Activated T-cell treated with anti-CD3 and anti-CD28 coated beads for 48 hours (primary cell): ENCODE results near the gene ABHD10.

ENCODE experiments used
- DNase-seq: peaks from one replicate; pipeline ENCODE4 v3.0.0-alpha.2; 2020; ENCODE audit warnings: low read depth

Gene ABHD10

DNA sequence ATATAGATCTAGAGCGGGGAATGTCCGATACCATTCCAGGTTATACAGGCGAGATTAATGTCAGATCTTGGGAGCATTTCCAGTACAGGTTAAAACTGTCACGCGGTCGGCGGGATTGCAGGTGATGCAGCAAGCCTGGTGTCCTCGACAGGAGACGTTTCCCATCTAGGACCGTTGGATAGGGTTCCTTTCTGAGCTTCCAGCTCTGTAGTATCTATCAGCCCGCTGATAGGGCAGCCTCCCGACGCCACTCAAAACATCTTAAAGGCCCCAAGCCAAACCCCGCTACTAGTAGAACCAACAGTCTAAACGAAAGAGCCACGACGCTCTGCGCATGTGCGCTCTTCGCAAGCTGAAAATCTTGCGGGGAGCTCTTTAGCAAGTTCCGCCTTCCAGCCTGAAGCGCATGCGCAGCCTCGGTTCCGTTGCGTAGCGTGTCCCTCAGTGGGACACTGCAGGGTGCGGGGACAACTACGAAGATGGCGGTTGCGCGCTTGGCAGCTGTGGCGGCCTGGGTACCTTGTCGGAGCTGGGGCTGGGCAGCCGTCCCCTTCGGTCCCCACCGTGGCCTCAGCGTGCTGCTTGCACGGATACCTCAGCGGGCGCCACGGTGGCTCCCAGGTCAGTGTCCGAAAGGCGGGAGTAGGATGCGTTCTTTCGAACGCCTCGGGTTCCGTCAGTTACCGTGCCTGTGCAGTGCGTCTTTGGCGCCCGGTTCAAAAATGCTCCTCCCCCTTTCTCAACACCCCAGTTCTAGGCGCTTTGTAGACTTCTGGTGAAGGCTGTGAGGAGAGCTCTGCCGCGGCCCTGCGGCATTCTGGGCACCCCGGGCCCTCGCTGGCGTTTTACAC, at the start of gene ABHD10:
ABHD10 (plus strand) TSS at position 444 of the 851 bp plus-strand sequence; CDS start at position 480, 36 bp downstream.
- peak; percentile 93 for DNase-seq

DNA sequence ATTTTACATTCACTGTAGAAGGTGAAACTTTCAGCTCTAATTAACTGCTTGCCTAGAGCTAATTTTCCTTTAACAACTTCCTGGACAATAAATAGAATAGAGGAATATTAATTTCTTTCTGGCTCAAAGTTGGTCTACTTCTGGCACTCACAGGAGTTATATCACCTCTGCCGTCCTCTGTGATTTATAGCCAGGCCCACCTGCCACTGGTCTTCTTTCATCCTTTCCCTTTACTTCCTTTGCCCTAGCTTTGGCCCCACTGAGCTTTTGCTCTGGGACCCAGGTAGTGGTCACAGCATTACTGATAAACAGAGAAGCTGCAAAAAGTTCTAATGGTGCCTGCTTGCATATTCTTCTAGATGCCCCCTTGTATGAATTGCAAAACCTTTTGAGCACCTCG, 49.3 kb upstream of the ABHD10 start:
- no peak for DNase-seq

DNA sequence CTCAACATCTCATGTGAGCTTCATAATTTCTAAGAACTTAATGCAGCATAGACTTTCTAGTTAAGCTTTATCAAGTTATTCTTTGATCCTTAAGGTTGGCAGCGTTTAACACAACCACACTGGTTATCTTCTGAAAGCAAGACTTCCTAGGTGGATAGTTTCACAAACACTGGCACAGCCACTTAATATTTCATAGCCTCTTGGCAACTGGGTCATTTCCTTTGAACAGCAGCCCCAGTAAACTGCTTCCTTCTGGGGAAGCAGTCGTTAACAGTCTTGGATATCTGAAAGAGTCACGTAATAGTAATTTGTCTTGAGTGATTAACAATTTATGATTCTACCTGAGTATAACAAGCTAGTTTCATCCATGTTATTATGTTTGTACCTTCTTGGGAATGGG, 45.9 kb upstream of the ABHD10 start:
- DNase-seq = no peak

DNA sequence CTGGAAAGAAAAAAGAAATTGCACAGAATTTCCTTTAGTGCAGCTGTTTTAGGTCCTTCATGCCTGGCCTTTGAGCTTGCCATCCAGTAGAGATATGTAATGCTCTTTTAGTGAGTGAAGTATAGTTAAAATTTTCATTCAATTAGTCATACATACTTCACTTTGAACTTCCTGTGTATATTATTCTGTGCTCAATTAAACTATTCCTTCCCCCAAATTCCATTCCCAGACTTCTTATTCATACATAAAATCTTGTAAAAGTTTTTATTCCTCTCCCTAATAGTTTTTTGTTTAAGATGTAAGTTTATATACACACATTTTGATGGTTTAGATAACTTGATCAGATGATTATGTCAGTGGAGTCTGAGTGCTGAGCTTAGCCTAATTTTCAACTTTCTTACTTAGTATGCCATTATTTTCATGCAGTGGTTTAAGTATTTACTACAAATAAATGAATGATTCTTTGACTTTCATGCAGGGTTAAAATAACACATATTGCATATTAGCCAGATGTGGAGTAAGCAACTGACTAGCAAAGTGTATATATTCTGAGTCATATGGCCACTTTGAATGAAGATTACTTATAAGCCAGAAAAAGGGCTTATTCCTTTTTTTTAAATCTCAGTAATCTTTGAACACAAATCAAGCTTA, 42.5 kb upstream of the ABHD10 start:
- DNase-seq = no peak

DNA sequence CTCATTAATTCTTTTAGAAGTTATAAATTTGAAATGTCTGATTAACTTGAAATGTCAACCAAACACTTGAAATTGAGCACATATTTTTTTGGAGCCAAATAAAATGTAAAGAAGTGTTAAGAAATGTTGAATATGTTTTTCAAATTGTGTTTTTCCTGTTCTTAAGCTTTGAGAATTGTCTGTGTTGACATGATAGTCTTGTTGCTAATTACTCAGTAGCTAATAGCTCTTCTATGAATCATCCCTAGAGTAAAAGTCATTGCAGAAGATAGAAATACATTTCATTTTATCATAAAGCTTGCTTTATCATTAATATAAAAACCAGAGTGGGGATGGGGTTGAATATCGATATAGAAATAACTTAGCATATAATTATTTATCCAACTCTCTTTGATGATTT, 41.9 kb upstream of the ABHD10 start:
- no peak for DNase-seq

DNA sequence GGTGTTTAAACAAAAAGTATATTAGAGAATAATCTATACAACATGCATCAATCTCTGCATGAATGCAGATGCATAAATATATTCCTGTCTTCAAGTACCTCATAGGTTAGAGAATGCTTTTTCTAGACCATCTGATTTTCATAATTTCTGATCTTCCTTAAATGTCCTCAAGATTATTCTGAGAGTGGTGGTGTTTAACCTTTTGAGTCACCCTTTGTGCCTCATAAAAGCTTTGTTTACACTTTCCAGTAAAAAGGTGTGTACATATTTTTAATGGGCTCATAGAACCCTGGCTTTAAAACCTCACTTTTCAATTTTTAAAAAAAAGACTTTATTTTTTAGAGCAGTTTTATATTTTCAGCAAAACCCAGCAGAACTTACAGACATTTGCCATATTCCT, 41.0 kb upstream of the ABHD10 start:
- DNase-seq = no peak

DNA sequence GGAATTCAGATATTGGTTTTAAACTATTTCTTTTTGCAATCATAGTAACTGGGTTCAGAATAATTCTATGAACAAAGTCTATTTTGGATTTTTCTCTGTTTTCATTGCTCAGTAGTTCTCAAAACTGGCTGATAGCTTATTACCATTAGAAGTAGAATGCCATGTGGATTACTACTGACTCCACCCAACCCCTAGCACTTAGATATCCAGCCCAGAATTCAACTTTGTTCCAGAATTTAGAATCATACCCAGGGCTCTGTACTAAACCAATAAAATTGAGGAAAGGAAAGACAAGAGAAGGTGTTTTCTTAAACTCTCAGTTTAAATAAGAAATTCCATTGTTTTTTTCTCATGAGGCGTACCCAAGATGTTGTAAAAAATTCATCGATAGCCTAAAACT, 39.0 kb upstream of the ABHD10 start:
- no peak for DNase-seq

DNA sequence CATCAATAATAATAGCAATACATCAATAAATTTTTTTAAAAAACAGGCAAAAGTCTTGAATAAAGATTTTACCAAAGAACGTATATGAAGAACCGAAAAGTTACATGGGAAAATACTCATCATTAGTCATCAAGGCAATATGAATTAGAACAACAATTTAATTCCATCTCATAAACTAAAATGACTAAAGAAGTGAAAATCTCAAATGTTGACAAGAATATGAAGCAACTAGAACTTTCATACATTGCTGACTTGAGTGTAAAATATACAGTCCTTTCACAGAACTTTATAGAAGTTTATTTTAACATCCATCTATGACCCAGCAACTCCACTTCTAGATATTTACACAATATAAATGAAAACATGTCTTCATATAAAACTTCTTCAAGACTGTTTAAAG, 35.3 kb upstream of the ABHD10 start:
- no peak for DNase-seq

DNA sequence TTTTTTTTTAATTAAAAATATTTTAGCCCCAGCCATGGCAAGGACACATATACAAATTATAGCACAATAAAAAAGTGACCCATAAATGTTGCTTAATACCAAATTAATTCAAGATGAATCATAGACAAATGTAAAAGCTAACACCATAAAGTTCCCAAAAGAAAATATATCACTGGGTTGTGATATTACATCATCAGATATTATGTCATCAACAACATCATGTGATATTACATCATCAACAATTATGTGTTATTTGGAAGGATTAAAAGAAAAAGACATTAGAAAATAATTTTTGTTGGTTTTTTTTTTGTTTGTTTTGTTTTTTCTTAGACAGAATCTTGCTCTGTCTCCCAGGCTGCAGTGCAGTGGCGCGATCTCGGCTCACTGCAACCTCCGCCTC, 34.5 kb upstream of the ABHD10 start:
- no peak for DNase-seq

DNA sequence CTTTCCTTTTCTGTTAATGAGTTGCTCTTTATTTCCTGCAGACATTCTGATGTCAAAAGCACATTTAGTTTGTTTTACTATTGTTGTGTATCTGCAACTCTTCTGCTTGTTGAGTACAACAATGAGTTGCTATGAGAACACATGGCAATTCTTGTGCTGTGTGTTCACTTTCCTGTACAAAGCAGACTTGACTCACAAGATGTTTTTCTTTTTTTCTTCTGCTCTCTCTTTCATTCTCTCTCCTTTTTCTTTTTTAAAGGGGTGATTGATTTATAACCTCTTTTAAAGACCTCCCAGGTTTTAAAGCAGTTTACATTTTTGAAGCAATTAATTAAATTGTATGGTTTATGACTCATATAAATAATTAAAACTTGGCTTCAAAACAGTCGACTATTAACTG, 31.6 kb upstream of the ABHD10 start:
- DNase-seq = no peak

DNA sequence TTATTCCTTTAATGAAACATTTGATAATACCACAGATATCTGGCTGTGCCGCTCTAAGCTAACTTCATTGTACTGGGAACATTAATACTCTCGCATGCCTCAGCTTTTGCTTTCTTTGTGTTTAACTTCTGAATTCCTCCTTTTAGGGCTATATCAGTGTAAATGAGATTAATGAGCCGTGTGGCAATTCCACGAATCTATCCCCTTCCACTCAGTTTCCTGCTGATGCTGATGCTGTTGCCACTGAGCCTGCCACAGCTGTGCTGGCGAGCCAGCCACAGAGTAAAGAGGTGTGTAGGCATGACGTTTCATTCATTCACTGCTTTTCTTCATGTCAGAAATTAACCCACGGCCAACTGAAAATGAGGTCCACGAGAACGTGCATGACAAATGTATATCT, 30.0 kb upstream of the ABHD10 start:
- DNase-seq = no peak

DNA sequence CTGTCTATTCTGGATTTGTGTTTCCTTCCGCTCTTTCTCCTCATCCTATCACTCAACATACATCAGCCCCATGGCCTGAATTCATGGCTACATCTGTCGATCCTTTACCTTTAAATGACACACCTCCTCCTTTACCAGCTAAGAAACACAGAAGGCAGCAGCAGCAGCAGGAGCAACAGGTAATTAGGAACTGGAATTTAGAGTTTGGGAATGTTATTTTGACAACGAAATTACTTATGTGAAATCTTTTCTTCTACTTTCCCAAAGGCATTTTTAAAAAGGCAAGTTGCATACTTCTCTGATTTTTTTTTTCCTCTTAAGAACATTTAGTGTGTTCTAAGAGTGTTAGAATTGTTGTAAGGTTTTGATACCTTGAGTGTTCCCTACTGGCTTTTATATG, 29.1 kb upstream of the ABHD10 start:
- no peak for DNase-seq

DNA sequence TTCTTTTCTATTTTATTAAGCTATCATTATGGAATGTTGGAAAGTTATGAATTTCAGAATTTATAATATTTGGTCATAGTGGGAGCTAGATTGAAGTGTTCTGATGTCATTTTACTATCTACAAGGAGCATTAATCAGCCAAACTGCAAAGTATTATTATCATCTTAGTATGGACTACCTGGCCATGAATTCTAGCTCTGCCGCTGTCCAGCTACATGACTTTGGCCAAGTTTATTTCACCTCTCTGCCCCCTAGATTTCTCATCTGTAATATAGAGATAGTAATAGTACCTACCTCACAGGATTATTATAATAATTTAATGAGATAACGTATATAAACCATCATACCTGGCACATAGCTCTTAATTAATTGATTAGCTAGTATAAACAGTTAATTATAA, 27.8 kb upstream of the ABHD10 start:
- DNase-seq = no peak

DNA sequence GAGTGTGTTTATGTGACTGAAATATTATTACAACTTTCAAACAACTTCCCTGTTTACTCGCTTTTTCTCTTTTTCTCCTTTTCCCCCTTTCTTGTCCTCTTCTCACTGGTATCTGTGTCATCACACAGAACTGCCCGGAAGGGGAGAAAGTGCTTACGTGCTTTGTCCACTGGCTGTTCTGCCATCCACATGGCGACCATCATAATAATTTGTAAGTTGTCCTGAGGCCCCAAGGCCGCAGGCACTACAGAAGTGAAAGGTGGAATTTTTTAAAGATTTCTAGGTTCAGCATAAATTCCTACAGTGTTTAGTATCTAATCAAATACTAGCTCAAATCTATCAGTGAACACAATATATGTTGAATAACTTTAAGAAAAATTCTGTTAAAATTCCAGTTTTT, 26.7 kb upstream of the ABHD10 start:
- no peak for DNase-seq

DNA sequence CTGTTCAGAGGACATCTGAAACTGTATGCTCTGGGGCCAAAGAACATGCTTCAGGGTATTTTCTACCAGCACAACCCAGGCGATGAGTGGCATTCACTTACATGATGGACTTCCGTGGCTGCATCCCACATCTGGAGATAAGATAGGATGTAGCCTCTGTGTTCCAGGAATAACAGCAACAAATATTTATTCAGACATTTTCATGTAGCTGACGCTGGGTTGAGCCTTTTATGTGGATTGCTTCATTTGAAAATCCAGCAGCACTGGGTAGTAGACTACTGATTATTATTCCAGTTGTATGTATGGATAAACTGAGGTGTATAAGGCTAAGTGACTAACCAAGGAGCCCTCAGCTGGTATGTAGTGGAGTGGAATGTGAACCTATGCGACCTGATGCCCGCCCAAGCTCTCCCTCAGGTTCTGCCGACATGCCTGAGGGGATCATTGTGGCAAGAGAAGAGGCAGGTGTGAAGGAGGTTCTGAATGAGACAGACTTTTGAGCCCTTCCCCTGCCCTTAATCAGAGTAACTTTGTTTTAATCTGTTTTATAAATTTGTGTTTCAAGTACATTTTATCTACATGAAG, 25.9 kb upstream of the ABHD10 start:
- no peak for DNase-seq

DNA sequence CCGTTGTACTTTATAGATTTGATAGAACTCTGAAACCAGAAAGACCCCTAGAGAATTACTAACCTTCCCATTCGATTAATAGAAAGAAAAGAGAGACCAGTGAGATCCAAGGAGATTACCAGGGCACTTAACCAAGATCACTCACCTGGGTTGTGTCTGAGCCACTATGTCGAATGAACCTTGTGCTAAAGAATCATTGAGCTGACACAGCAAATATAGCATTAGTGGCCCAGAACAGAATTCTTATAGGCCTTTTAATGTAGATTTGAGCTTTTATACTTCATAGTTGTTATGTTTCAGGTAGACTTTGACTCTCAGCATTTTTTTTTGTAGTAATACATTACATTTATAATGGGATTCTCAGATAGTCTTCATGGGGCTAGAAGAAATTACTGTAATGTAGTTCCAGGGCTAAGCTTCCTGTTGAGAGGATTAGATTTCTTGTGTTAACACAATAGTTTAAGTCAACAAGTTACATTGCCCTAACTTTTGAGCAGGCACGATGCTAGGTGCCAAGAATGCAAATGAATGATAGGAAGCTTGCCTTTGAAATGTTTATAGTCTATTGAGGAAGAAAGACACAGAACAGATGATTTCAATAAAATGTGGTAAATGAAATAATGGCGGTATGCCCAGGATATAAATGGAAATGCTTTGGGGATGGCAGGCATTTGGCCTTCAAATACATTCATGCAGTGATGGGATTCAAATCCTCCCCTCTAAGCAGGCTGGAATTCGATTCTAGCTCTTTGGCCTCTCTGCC, 24.4 kb upstream of the ABHD10 start:
- no peak for DNase-seq

DNA sequence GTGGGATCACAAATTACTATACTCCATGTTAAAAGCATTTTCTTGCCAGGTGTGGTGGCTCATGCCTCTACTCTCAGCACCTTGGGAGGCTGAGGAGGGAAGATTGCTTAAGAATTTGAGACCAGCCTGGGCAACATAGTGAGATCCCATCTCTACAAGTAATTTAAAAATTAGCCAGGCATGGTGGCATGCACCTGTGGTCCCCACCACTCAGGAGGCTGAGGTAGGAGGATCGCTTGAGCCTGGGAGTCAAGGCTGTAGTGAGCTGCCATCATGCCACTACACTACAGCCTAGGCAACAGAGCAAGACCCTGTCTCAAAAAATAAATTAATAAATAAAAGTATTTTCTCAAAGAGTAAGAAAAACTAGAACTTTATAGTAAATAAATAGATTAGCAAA, 22.9 kb upstream of the ABHD10 start:
- no peak for DNase-seq

DNA sequence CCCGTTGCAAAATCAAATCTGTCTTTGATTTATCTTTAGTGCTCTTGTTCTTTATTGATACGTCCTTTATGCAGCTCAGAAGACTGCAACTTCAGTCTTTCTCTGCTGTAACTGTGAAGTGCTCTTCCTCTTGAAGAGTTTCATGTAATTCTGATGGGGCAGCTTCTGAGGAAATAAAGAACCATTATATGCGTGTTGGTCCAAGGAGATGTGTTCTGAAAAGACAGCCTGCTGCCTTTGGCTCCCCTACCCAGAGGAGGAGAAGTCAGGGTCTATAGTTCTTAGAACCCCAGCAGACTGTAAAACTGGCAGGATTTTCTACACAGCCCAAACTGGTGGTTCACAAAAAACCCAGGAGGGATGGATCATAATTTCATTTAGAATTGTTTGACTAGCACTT, 22.4 kb upstream of the ABHD10 start:
- no peak for DNase-seq

DNA sequence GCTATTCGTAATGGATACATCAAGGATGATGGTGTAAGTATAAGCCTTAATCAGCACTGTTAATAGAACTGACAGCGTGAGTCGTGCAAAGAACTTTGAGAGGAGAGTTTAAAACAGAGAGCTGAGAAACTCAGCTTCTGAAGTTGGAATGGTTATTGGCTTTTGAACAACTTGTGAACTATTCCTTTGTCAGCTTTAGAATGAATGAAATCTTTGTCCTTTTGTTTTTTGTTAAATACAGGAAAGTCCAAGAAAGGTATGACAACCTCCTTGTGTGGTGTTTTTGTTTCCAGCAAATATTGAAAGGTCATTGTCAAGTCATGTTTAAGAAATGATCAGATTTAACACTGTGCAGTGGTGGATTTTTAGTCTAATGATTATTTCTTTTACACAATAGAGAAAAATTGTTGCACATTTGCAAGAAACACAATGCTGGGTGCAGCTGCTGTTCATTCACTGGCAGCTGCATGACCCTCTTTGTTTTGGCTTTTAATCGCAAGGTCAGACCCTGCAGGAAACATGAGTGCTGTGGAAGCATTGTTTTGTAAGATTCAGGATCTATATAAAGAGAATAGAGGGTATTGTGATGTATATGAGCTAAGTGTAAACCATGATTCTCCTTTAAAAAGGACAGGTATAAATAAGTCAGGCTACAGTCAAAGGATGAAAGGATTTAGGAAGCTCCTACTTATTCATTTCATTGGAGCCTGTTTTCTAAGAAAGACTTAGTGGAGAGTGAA, 21.7 kb upstream of the ABHD10 start:
- DNase-seq = no peak

DNA sequence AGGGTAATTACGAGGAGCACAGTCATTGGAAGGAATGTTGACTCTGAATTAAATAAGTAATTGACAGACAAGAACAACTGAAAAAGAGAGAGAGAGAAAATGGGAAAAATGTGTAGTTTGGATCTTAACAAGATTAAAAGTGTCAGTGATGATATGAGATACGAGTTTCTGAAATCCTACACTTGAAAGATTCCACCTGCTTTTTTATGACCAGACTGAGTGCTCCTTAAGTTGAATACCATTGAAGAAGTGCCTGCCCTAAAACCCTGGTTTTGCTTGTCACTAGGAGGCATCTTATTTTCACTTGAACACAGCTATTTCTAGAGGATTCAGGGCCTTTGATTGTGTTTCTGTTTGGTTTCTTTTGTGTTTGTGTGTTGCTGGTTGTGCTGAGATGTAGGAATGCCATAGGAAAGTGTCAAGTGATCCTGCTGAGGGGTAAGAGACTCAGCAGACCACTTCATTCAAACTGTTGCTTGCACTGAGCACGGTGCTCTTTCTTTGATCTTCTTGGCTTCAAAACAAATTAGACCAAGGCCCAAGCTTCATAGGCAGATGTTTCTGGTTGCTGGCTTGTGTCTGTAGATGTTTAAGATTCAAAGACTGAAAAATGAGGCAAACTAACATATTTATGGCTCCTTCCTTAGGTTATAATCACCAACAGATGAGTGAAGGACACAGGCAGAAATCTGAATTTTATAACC, 17.2 kb upstream of the ABHD10 start:
- no peak for DNase-seq

DNA sequence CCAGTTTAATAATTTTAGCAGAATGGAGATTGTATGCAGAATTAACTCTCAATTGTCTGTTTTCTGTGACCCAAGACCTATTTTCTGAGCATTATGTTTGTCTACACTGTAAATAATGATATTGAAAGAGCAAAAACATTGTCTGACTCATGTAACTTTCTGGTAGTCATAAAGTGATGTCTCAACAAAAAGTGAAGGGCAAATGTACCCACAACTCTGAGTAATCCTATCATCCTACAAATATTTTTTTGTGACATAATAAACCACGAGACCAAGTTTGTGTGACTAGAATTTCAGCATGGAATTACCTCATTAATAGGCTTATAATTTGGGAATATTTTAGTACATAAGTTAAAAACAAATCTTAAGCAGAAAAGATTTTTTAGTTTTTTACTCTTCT, 15.4 kb upstream of the ABHD10 start:
- no peak for DNase-seq
